ENCODE measurements around the gene ZDHHC14.

GRCh38 chr6:157570752-157571151 lies 189.8 kb downstream of the ZDHHC14 start:
- no peak for TF ChIP-seq CTCF (IDR thresholded peaks at IDR 0.05)
- no peak for TF ChIP-seq POLR2A (IDR thresholded peaks at IDR 0.05)
- TF ChIP-seq POLR2AphosphoS5 (IDR thresholded peaks at IDR 0.05): no peak
